HEK293 (cell line): Measurements from ENCODE around the gene HLA-A.
A peak's percentile ranks its signal among the peaks of the same experiment; 100 is the strongest.

Experiments used
- BCL6B ChIP-seq: fragments of 450-650 bp; formaldehyde crosslinking; IDR thresholded peaks from 2 replicates; pipeline ENCODE4 v1.5.1; 2017; ENCODE audit warnings: missing biosample characterization, missing genetic modification characterization
- GLI2 ChIP-seq: fragments of 450-650 bp; formaldehyde crosslinking; IDR thresholded peaks from 2 replicates; pipeline ENCODE4; 2017; ENCODE audit warnings: missing biosample characterization, missing genetic modification characterization, low read depth, borderline replicate concordance
- OSR2 ChIP-seq: fragments of 450-650 bp; formaldehyde crosslinking; IDR thresholded peaks from 2 replicates; pipeline ENCODE4 v1.5.1; 2016; ENCODE audit warnings: missing biosample characterization, missing genetic modification characterization
- SCRT1 ChIP-seq: fragments of 450-650 bp; formaldehyde crosslinking; IDR thresholded peaks from 2 replicates; pipeline ENCODE4 v1.5.1; 2016; ENCODE audit warnings: missing biosample characterization, missing genetic modification characterization, borderline replicate concordance
- SP7 ChIP-seq: fragments of 450-650 bp; formaldehyde crosslinking; IDR thresholded peaks from 2 replicates; pipeline ENCODE4 v1.5.1; 2016; ENCODE audit warnings: missing biosample characterization, missing genetic modification characterization
- ZBTB1 ChIP-seq: fragments of 450-650 bp; formaldehyde crosslinking; IDR thresholded peaks from 2 replicates; pipeline ENCODE4 v1.5.1; 2016; ENCODE audit warnings: missing biosample characterization, missing genetic modification characterization
- ZBTB7A ChIP-seq: fragments of 450-650 bp; formaldehyde crosslinking; IDR thresholded peaks from 2 replicates; pipeline ENCODE4 v1.5.1; 2016; ENCODE audit warnings: low read depth, missing biosample characterization, missing genetic modification characterization
- ZFP41 ChIP-seq: fragments of 450-650 bp; formaldehyde crosslinking; IDR thresholded peaks from 2 replicates; pipeline ENCODE4 v1.5.1; 2016; ENCODE audit warnings: missing biosample characterization, missing genetic modification characterization, borderline replicate concordance
- ZNF114 ChIP-seq: fragments of 450-650 bp; formaldehyde crosslinking; IDR thresholded peaks from 2 replicates; pipeline ENCODE4 v1.5.0; 2017; ENCODE audit warnings: missing biosample characterization, missing genetic modification characterization
- ZNF133 ChIP-seq: fragments of 450-650 bp; formaldehyde crosslinking; IDR thresholded peaks from 2 replicates; pipeline ENCODE4 v1.5.1; 2016; ENCODE audit warnings: missing biosample characterization, missing genetic modification characterization
- ZNF169 ChIP-seq: fragments of 450-650 bp; formaldehyde crosslinking; IDR thresholded peaks from 2 replicates; pipeline ENCODE4 v1.5.1; 2016; ENCODE audit warnings: missing biosample characterization, missing genetic modification characterization
- ZNF19 ChIP-seq: fragments of 450-650 bp; formaldehyde crosslinking; IDR thresholded peaks from 2 replicates; pipeline ENCODE4; 2016; ENCODE audit warnings: missing biosample characterization, missing genetic modification characterization, low read depth
- ZNF2 ChIP-seq: fragments of 450-650 bp; formaldehyde crosslinking; IDR thresholded peaks from 2 replicates; pipeline ENCODE4 v1.5.1; 2016; ENCODE audit warnings: missing biosample characterization, missing genetic modification characterization
- ZNF223 ChIP-seq: fragments of 450-650 bp; formaldehyde crosslinking; IDR thresholded peaks from 2 replicates; pipeline ENCODE4 v1.5.1; 2016; ENCODE audit warnings: missing biosample characterization, missing genetic modification characterization
- ZNF248 ChIP-seq: fragments of 450-650 bp; formaldehyde crosslinking; IDR thresholded peaks from 2 replicates; pipeline ENCODE4 v1.5.1; 2017; ENCODE audit warnings: missing biosample characterization, missing genetic modification characterization
- ZNF350 ChIP-seq: fragments of 450-650 bp; formaldehyde crosslinking; IDR thresholded peaks from 2 replicates; pipeline ENCODE4 v1.5.0; 2017; ENCODE audit warnings: missing biosample characterization, mild to moderate bottlenecking, missing genetic modification characterization
- ZNF404 ChIP-seq: fragments of 450-650 bp; formaldehyde crosslinking; IDR thresholded peaks from 2 replicates; pipeline ENCODE4 v1.5.1; 2017; ENCODE audit warnings: missing biosample characterization, missing genetic modification characterization
- ZNF423 ChIP-seq: fragments of 450-650 bp; formaldehyde crosslinking; IDR thresholded peaks from 2 replicates; pipeline ENCODE4 v1.5.1; 2016; ENCODE audit warnings: missing biosample characterization, missing genetic modification characterization
- ZNF433 ChIP-seq: fragments of 450-650 bp; formaldehyde crosslinking; IDR thresholded peaks from 2 replicates; pipeline ENCODE4 v1.5.1; 2016; ENCODE audit warnings: missing biosample characterization, missing genetic modification characterization, low read depth
- ZNF449 ChIP-seq: fragments of 450-650 bp; formaldehyde crosslinking; IDR thresholded peaks from 2 replicates; pipeline ENCODE4 v1.5.1; 2017; ENCODE audit warnings: missing biosample characterization, mild to moderate bottlenecking, missing genetic modification characterization, moderate library complexity
- ZNF521 ChIP-seq: fragments of 450-650 bp; formaldehyde crosslinking; IDR thresholded peaks from 2 replicates; pipeline ENCODE4 v1.5.1; 2017; ENCODE audit warnings: missing biosample characterization, mild to moderate bottlenecking, missing genetic modification characterization
- ZNF580 ChIP-seq: fragments of 450-650 bp; formaldehyde crosslinking; IDR thresholded peaks from 2 replicates; pipeline ENCODE4 v1.5.1; 2016; ENCODE audit warnings: missing biosample characterization, missing genetic modification characterization
- ZNF664 ChIP-seq: fragments of 450-650 bp; formaldehyde crosslinking; IDR thresholded peaks from 2 replicates; pipeline ENCODE4 v1.5.1; 2016; ENCODE audit warnings: missing biosample characterization, missing genetic modification characterization
- ZNF785 ChIP-seq: fragments of 450-650 bp; formaldehyde crosslinking; IDR thresholded peaks from 2 replicates; pipeline ENCODE4 v1.5.1; 2016; ENCODE audit warnings: missing biosample characterization, missing genetic modification characterization
- ZNF792 ChIP-seq: fragments of 450-650 bp; formaldehyde crosslinking; IDR thresholded peaks from 2 replicates; pipeline ENCODE4 v1.5.1; 2016; ENCODE audit warnings: missing biosample characterization, missing genetic modification characterization
- ZNF830 ChIP-seq: fragments of 450-650 bp; IDR thresholded peaks from 2 replicates; pipeline ENCODE4 v1.5.0; 2018; ENCODE audit warnings: missing biosample characterization, missing genetic modification characterization, low read depth, mild to moderate bottlenecking, moderate library complexity
- ZNF837 ChIP-seq: fragments of 450-650 bp; formaldehyde crosslinking; IDR thresholded peaks from 2 replicates; pipeline ENCODE4 v1.5.1; 2016; ENCODE audit warnings: missing biosample characterization, missing genetic modification characterization
- ZSCAN5A ChIP-seq: fragments of 450-650 bp; formaldehyde crosslinking; IDR thresholded peaks from 2 replicates; pipeline ENCODE4 v1.5.1; 2016; ENCODE audit warnings: missing biosample characterization, missing genetic modification characterization

HLA-A gene

GRCh38 chr6:29967379-29968010, 25.2 kb downstream of the HLA-A start (continued):
- no peak for TF ChIP-seq ZNF785 (tag by site-specific recombination)
- no peak for TF ChIP-seq ZNF19 (tag by site-specific recombination)
- no peak for TF ChIP-seq ZNF114 (tag by site-specific recombination)
- no peak for TF ChIP-seq ZBTB1 (tag by site-specific recombination)
- no peak for TF ChIP-seq ZNF423 (tag by site-specific recombination)
- no peak for TF ChIP-seq ZNF792 (tag by site-specific recombination)
- no peak for TF ChIP-seq ZNF830 (tag by site-specific recombination)
- no peak for TF ChIP-seq ZNF350 (tag by site-specific recombination)
- peak; percentile 56; the same call in 1 of the 2 replicates for TF ChIP-seq SP7 (tag by site-specific recombination)
- no peak for TF ChIP-seq ZBTB7A (tag by site-specific recombination)
- TF ChIP-seq ZNF521 (tag by site-specific recombination) = no peak
- TF ChIP-seq BCL6B (tag by site-specific recombination) = no peak
- TF ChIP-seq ZNF837 (tag by site-specific recombination) = no peak
- no peak for TF ChIP-seq ZNF664 (tag by site-specific recombination)
- no peak for TF ChIP-seq GLI2 (tag by site-specific recombination)
- no peak for TF ChIP-seq ZNF133 (tag by site-specific recombination)
- no peak for TF ChIP-seq ZNF169
- no peak for TF ChIP-seq SCRT1 (tag by site-specific recombination)
- no peak for TF ChIP-seq ZSCAN5A
- no peak for TF ChIP-seq ZNF223 (tag by site-specific recombination)
- no peak for TF ChIP-seq ZNF449 (tag by site-specific recombination)
- no peak for TF ChIP-seq ZNF248 (tag by site-specific recombination)
- TF ChIP-seq OSR2 (tag by site-specific recombination) = no peak
- no peak for TF ChIP-seq ZFP41 (tag by site-specific recombination)
- no peak for TF ChIP-seq ZNF433 (tag by site-specific recombination)
- TF ChIP-seq ZNF2 (tag by site-specific recombination) = no peak
- no peak for TF ChIP-seq ZNF580
- TF ChIP-seq ZNF404 (tag by site-specific recombination) = no peak
